ENCODE data around the gene CXXC4. TPM values are rescaled to one million over a fixed set of nuclear protein-coding genes. Genes with fewer than 3 reads are reported as not detected.
A peak's percentile ranks its signal among the peaks of the same experiment; 100 is the strongest.

The CXXC4 gene
- total RNA-seq (2014; rRNA removed; shearing (Covaris generic)), result 0.67 and 0.83 TPM in 2 replicates

- peak; percentile 79 for DNase-seq
- Histone ChIP-seq H3K4me3 (ENCODE audit: insufficient read depth, low read depth, low read length) (peak within 1 kb of the TSS; percentile 69), H3K36me3 (replicated peaks; ENCODE audit: control insufficient read depth, insufficient read depth, low read length) (no peaks in the 10 kb centered on the region), H3K27me3 (ENCODE audit: control insufficient read depth, insufficient read depth, low read length) (peaks cover 1% of the 10 kb centered on the region)
Measured at GRCh38 chr4:104494822-104495559, at the start of gene CXXC4. CXXC4 (minus strand) TSS chr4:104494894; CDS start chr4:104491802, 3,092 bp downstream.

GRCh38 chr4:104533156-104533555 is 38.5 kb upstream of the CXXC4 start:
- DNase-seq, result no peak
- no peak overlapping the region for H3K4me3 ChIP-seq (ENCODE audit: insufficient read depth, low read depth, low read length)
- H3K36me3 ChIP-seq (replicated peaks; ENCODE audit: control insufficient read depth, insufficient read depth, low read length), result no peaks in the 10 kb centered on the region
- no peaks in the 10 kb centered on the region for H3K27me3 ChIP-seq (ENCODE audit: control insufficient read depth, insufficient read depth, low read length)

- no peak for DNase-seq
- H3K36me3 ChIP-seq (replicated peaks; ENCODE audit: control insufficient read depth, insufficient read depth, low read length), result no peaks in the 10 kb centered on the region
- H3K4me3 ChIP-seq (ENCODE audit: insufficient read depth, low read depth, low read length), result no peak overlapping the region
- H3K27me3 ChIP-seq (ENCODE audit: control insufficient read depth, insufficient read depth, low read length), result no peaks in the 10 kb centered on the region
Measured at GRCh38 chr4:104532677-104533076, 38.0 kb upstream of the CXXC4 start.

- Histone ChIP-seq H3K36me3 (replicated peaks; ENCODE audit: control insufficient read depth, insufficient read depth, low read length) (no peaks in the 10 kb centered on the region), H3K4me3 (ENCODE audit: insufficient read depth, low read depth, low read length) (no peak overlapping the region), H3K27me3 (ENCODE audit: control insufficient read depth, insufficient read depth, low read length) (no peaks in the 10 kb centered on the region)
- DNase-seq, result no peak
Measured at GRCh38 chr4:104531390-104531789, 36.7 kb upstream of the CXXC4 start.

- H3K4me3 ChIP-seq (ENCODE audit: insufficient read depth, low read depth, low read length), result no peak overlapping the region
- no peaks in the 10 kb centered on the region for H3K36me3 ChIP-seq (replicated peaks; ENCODE audit: control insufficient read depth, insufficient read depth, low read length)
- no peaks in the 10 kb centered on the region for H3K27me3 ChIP-seq (ENCODE audit: control insufficient read depth, insufficient read depth, low read length)
- DNase-seq, result no peak
Measured at GRCh38 chr4:104530426-104530825, 35.7 kb upstream of the CXXC4 start.

- no peak overlapping the region for H3K4me3 ChIP-seq (ENCODE audit: insufficient read depth, low read depth, low read length)
- no peaks in the 10 kb centered on the region for H3K36me3 ChIP-seq (replicated peaks; ENCODE audit: control insufficient read depth, insufficient read depth, low read length)
- no peak for DNase-seq
- no peaks in the 10 kb centered on the region for H3K27me3 ChIP-seq (ENCODE audit: control insufficient read depth, insufficient read depth, low read length)
Measured at GRCh38 chr4:104524591-104524990, 29.9 kb upstream of the CXXC4 start.

- Histone ChIP-seq H3K27me3 (ENCODE audit: control insufficient read depth, insufficient read depth, low read length) (no peaks in the 10 kb centered on the region), H3K36me3 (replicated peaks; ENCODE audit: control insufficient read depth, insufficient read depth, low read length) (no peaks in the 10 kb centered on the region), H3K4me3 (ENCODE audit: insufficient read depth, low read depth, low read length) (no peak overlapping the region)
- DNase-seq, result no peak
Measured at GRCh38 chr4:104524026-104524425, 29.3 kb upstream of the CXXC4 start.

- no peaks in the 10 kb centered on the region for H3K27me3 ChIP-seq (ENCODE audit: control insufficient read depth, insufficient read depth, low read length)
- DNase-seq, result no peak
- H3K36me3 ChIP-seq (replicated peaks; ENCODE audit: control insufficient read depth, insufficient read depth, low read length), result no peaks in the 10 kb centered on the region
- no peak overlapping the region for H3K4me3 ChIP-seq (ENCODE audit: insufficient read depth, low read depth, low read length)
Measured at GRCh38 chr4:104519588-104519987, 24.9 kb upstream of the CXXC4 start.

- H3K27me3 ChIP-seq (ENCODE audit: control insufficient read depth, insufficient read depth, low read length), result no peaks in the 10 kb centered on the region
- H3K4me3 ChIP-seq (ENCODE audit: insufficient read depth, low read depth, low read length), result no peak overlapping the region
- no peak for DNase-seq
- H3K36me3 ChIP-seq (replicated peaks; ENCODE audit: control insufficient read depth, insufficient read depth, low read length), result no peaks in the 10 kb centered on the region
Measured at GRCh38 chr4:104516884-104517283, 22.2 kb upstream of the CXXC4 start.

- DNase-seq, result no peak
- Histone ChIP-seq H3K36me3 (replicated peaks; ENCODE audit: control insufficient read depth, insufficient read depth, low read length) (no peaks in the 10 kb centered on the region), H3K27me3 (ENCODE audit: control insufficient read depth, insufficient read depth, low read length) (no peaks in the 10 kb centered on the region), H3K4me3 (ENCODE audit: insufficient read depth, low read depth, low read length) (no peak overlapping the region)
Measured at GRCh38 chr4:104508224-104508623, 13.5 kb upstream of the CXXC4 start.

GRCh38 chr4:104507112-104507511 is 12.4 kb upstream of the CXXC4 start:
- no peak overlapping the region for H3K4me3 ChIP-seq (ENCODE audit: insufficient read depth, low read depth, low read length)

GRCh38 chr4:104504536-104504935 is 9.8 kb upstream of the CXXC4 start:
- H3K36me3 ChIP-seq (replicated peaks; ENCODE audit: control insufficient read depth, insufficient read depth, low read length), result no peaks in the 10 kb centered on the region
- no peak for DNase-seq
- no peak overlapping the region for H3K4me3 ChIP-seq (ENCODE audit: insufficient read depth, low read depth, low read length)
- no peaks in the 10 kb centered on the region for H3K27me3 ChIP-seq (ENCODE audit: control insufficient read depth, insufficient read depth, low read length)

More at GRCh38 chr4:104507112-104507511, 12.4 kb upstream of the CXXC4 start:
- no peak for DNase-seq
- H3K27me3 ChIP-seq (ENCODE audit: control insufficient read depth, insufficient read depth, low read length), result no peaks in the 10 kb centered on the region
- H3K36me3 ChIP-seq (replicated peaks; ENCODE audit: control insufficient read depth, insufficient read depth, low read length), result no peaks in the 10 kb centered on the region

GRCh38 chr4:104502471-104502870 is 7.8 kb upstream of the CXXC4 start:
- Histone ChIP-seq H3K27me3 (ENCODE audit: control insufficient read depth, insufficient read depth, low read length) (no peaks in the 10 kb centered on the region), H3K4me3 (ENCODE audit: insufficient read depth, low read depth, low read length) (no peak overlapping the region), H3K36me3 (replicated peaks; ENCODE audit: control insufficient read depth, insufficient read depth, low read length) (no peaks in the 10 kb centered on the region)
- DNase-seq, result no peak

- no peaks in the 10 kb centered on the region for H3K27me3 ChIP-seq (ENCODE audit: control insufficient read depth, insufficient read depth, low read length)
- no peaks in the 10 kb centered on the region for H3K36me3 ChIP-seq (replicated peaks; ENCODE audit: control insufficient read depth, insufficient read depth, low read length)
- no peak overlapping the region for H3K4me3 ChIP-seq (ENCODE audit: insufficient read depth, low read depth, low read length)
- no peak for DNase-seq
Measured at GRCh38 chr4:104501290-104501689, 6.6 kb upstream of the CXXC4 start.

GRCh38 chr4:104500442-104500841 is 5.7 kb upstream of the CXXC4 start:
- no peaks in the 10 kb centered on the region for H3K36me3 ChIP-seq (replicated peaks; ENCODE audit: control insufficient read depth, insufficient read depth, low read length)
- H3K27me3 ChIP-seq (ENCODE audit: control insufficient read depth, insufficient read depth, low read length), result peaks cover 1% of the 10 kb centered on the region; the same call in 1 of the 2 replicates
- no peak overlapping the region for H3K4me3 ChIP-seq (ENCODE audit: insufficient read depth, low read depth, low read length)
- no peak for DNase-seq
